ENCODE results near the gene EPN3. TPM values are rescaled to one million over a fixed set of nuclear protein-coding genes. Genes with fewer than 3 reads are reported as not detected.

Gene EPN3
- total and polyA plus RNA-seq, 2 experiments from 2014 or later = 2.3 to 7.7 TPM

DNA sequence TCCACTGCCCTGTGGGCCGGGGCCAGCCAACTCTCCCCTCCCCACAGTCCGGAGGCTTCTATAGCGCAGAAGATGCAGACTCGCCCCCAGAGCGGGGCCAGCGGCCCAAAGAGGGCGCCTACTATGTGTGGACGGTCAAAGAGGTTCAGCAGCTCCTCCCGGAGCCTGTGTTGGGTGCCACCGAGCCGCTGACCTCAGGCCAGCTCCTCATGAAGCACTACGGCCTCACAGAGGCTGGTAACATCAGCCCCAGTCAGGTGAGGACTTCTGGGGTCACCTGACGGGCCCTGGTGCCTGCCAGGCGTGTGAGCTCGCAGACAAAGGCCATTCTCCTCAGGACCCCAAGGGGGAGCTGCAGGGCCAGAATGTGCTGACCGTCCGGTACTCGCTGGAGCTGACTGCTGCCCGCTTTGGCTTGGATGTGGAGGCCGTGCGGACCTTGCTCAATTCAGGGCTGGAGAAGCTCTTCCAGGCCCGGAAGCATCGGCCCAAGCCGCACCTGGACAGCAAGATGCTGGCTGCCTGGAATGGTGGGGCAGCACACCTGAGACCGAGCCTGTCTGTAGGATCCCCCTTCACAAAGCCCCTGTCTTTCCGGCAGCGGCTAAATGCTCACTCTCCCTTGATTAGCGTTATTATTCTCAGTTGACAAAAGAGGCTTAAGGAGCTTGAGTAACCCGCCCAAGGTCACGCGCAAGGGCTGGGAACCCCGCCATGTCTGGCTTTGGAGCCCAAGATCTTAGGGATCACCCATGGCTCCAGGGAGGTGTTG is 18.3 kb downstream of the EPN3 start (continued):
- no peak for TF ChIP-seq ZNF114 (CRISPR knock-in tag; IDR thresholded peaks at IDR 0.05)
- no peak for TF ChIP-seq ETS1 (IDR thresholded peaks at IDR 0.05)
- no peak for TF ChIP-seq EZH2phosphoT487 (IDR thresholded peaks at IDR 0.05; ENCODE audit: unreplicated experiment)
- no peak for TF ChIP-seq STAT1 (IDR thresholded peaks at IDR 0.05; ENCODE audit: unreplicated experiment)
- no peak for TF ChIP-seq ZNF331 (CRISPR knock-in tag; IDR thresholded peaks at IDR 0.05; ENCODE audit: low read depth)
- no peak for TF ChIP-seq ZNF462 (CRISPR knock-in tag; IDR thresholded peaks at IDR 0.05)

DNA sequence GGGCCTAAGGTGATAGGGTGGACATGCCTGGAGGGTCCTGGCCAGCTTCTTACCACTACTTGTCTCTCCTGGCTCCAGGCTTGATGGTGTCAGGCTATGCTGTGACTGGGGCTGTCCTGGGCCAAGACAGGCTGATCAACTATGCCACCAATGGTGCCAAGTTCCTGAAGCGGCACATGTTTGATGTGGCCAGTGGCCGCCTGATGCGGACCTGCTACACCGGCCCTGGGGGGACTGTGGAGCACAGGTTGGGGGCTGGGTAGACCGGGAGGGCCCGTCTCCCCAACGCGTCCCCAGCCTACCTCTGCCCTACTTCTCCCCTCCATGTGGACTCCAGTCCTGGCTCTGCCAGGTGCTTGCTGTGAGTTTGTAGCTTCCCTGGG is 18.9 kb downstream of the EPN3 start:
- H3K4me3 Mint-ChIP-seq = no peak overlapping the region
- no peak overlapping the region for H3K4me3 ChIP-seq
- H3K4me2 ChIP-seq = no peak overlapping the region
- ATAC-seq (no peak), DNase-seq (ENCODE audit: low spot score) (no peak)
- no peaks in the 10 kb centered on the region for H3K27me3 ChIP-seq (ENCODE audit: insufficient read depth)
- H3K4me1 Mint-ChIP-seq = peaks cover 10% of the 10 kb centered on the region; the same call in 2 of the 3 replicates
- H3K36me3 Mint-ChIP-seq (ENCODE audit: low read depth) = no peaks in the 10 kb centered on the region; the same call in 2 of the 3 replicates
- no peaks in the 10 kb centered on the region for H3K9me3 Mint-ChIP-seq
- H3K27ac ChIP-seq (ENCODE audit: low read depth) = no peak overlapping the region
- peaks cover 9% of the 10 kb centered on the region; the same call in 1 of the 2 replicates for H3K4me1 ChIP-seq (ENCODE audit: insufficient read depth)
- no peaks in the 10 kb centered on the region for H3K9me2 ChIP-seq (ENCODE audit: insufficient read depth)
- no peaks in the 10 kb centered on the region for H3K36me3 ChIP-seq (ENCODE audit: insufficient read depth)
- no peak overlapping the region for H3K27ac Mint-ChIP-seq
- no peaks in the 10 kb centered on the region for H3F3A ChIP-seq (replicated peaks; ENCODE audit: low read depth)
- H3K79me2 ChIP-seq (replicated peaks; ENCODE audit: insufficient read depth) = no peaks in the 10 kb centered on the region
- H3K27me3 Mint-ChIP-seq (ENCODE audit: insufficient read depth, low read depth, poor library complexity) = peaks cover 12% of the 10 kb centered on the region
- H2AFZ ChIP-seq = 0 out of 2 replicates have a peak overlapping the region, but pooled peaks have one; percentile 74
- no peaks in the 10 kb centered on the region for H4K20me1 ChIP-seq (replicated peaks; ENCODE audit: insufficient read depth)
- TF ChIP-seq CREB1 (CRISPR knock-in tag; IDR thresholded peaks at IDR 0.05; ENCODE audit: low read depth) (no peak), EZH2phosphoT487 (IDR thresholded peaks at IDR 0.05; ENCODE audit: unreplicated experiment) (no peak), JUNB (IDR thresholded peaks at IDR 0.05; ENCODE audit: unreplicated experiment) (no peak), NANOG (IDR thresholded peaks at IDR 0.05; ENCODE audit: borderline replicate concordance) (no peak), ETS1 (IDR thresholded peaks at IDR 0.05) (no peak), POLR2AphosphoS5 (IDR thresholded peaks at IDR 0.05; ENCODE audit: low read depth) (no peak)
- TF ChIP-seq, protein P1, sequence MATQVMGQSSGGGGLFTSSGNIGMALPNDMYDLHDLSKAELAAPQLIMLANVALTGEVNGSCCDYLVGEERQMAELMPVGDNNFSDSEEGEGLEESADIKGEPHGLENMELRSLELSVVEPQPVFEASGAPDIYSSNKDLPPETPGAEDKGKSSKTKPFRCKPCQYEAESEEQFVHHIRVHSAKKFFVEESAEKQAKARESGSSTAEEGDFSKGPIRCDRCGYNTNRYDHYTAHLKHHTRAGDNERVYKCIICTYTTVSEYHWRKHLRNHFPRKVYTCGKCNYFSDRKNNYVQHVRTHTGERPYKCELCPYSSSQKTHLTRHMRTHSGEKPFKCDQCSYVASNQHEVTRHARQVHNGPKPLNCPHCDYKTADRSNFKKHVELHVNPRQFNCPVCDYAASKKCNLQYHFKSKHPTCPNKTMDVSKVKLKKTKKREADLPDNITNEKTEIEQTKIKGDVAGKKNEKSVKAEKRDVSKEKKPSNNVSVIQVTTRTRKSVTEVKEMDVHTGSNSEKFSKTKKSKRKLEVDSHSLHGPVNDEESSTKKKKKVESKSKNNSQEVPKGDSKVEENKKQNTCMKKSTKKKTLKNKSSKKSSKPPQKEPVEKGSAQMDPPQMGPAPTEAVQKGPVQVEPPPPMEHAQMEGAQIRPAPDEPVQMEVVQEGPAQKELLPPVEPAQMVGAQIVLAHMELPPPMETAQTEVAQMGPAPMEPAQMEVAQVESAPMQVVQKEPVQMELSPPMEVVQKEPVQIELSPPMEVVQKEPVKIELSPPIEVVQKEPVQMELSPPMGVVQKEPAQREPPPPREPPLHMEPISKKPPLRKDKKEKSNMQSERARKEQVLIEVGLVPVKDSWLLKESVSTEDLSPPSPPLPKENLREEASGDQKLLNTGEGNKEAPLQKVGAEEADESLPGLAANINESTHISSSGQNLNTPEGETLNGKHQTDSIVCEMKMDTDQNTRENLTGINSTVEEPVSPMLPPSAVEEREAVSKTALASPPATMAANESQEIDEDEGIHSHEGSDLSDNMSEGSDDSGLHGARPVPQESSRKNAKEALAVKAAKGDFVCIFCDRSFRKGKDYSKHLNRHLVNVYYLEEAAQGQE (IDR thresholded peaks at IDR 0.05; ENCODE audit: unreplicated experiment) = no peak
